ENCODE data around the gene CASS4.
"Not testable (repeated sequence)": the region's sequence is repeated elsewhere in the genome, so short reads cannot be mapped to it uniquely, and the experiment has no call there.

The CASS4 gene, protein sequence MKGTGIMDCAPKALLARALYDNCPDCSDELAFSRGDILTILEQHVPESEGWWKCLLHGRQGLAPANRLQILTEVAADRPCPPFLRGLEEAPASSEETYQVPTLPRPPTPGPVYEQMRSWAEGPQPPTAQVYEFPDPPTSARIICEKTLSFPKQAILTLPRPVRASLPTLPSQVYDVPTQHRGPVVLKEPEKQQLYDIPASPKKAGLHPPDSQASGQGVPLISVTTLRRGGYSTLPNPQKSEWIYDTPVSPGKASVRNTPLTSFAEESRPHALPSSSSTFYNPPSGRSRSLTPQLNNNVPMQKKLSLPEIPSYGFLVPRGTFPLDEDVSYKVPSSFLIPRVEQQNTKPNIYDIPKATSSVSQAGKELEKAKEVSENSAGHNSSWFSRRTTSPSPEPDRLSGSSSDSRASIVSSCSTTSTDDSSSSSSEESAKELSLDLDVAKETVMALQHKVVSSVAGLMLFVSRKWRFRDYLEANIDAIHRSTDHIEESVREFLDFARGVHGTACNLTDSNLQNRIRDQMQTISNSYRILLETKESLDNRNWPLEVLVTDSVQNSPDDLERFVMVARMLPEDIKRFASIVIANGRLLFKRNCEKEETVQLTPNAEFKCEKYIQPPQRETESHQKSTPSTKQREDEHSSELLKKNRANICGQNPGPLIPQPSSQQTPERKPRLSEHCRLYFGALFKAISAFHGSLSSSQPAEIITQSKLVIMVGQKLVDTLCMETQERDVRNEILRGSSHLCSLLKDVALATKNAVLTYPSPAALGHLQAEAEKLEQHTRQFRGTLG

DNA sequence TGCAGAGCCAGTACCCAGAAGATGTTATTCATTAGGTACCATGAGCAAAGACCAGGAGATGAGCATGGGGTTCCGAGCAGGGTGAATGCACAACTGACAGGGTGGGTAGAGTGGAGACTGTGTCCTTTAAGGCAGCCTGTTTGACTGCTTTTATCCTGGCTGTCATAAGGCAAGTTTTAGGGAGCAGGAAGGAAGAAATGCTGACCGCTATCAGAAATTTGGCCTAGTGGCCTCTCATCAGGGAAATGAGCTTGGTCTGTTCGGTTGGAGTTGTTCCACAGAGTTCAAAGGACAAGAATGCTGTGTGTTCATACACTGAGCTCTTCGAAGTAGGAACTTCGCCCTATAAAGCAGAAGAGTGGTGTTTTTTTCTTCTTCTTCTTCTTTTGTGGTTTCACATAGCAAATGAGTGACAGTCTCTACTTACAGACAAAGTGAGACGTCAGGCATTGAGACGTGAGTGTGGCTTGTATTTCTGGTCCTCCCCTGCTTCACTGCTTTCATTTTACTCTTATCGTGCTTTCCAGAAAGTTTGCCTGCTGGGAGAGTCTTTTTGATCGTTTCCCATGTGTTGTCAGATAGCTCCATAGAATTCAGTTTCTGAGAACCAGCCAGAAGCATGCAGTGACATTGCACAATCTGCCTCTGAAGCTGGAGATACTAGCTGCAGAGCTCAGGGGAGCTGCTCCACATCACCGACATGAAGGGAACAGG is at the start of gene CASS4:
Gene CASS4, plus strand, starts transcription at position 502 of the 714 bp plus-strand sequence. Its CDS starts 199 bp downstream, at position 701.
- DNase-seq, result no peak

DNA sequence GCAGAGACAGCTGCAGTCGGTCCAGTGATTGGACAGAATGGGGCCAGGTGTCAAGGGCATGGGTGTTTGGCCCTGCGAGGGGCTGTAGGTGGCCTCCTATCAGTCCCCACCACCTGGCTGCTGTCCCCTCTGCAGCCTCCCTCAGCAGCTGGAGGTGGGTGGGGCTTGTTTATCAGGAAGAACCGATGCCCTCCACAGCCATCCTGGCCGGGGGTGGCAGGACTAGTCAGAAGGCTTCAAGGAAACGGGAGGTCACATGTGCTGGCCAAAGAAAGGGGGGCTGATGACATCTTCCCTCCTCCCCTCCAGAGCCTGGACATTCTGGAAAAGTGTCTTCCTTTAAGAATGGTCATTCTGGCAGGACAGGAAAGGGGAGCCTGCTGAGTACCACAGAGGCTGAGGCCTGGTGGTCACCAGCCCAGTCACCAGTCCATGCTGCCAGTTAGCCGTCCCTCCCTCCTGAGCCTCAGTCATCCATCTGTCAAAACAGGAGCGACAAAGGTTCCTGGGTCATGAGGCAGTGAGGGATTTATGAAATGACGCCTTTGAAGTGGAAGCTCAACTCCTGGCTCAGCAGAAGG is 49.1 kb upstream of the CASS4 start:
- peak; percentile 40 for DNase-seq

DNA sequence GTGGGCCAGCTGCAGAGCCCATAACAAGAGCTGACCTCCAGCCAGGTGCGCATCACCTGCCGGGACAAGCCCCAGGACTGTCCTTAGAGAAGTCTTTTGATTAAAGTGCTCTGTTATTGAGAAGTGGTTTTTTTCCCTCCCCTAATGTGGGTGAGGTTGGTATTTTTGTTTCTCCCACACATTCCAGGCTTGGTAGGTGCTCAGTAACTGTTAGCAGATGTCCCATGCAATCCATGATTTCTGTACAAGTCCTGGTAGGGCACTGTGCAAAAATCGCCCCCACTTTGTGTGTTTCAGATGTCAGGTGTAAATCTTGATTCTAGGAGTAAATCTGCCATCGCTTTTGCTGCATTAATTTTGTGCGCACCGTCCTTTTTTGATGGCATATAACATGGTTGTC is 48.6 kb upstream of the CASS4 start:
- DNase-seq, result no peak

DNA sequence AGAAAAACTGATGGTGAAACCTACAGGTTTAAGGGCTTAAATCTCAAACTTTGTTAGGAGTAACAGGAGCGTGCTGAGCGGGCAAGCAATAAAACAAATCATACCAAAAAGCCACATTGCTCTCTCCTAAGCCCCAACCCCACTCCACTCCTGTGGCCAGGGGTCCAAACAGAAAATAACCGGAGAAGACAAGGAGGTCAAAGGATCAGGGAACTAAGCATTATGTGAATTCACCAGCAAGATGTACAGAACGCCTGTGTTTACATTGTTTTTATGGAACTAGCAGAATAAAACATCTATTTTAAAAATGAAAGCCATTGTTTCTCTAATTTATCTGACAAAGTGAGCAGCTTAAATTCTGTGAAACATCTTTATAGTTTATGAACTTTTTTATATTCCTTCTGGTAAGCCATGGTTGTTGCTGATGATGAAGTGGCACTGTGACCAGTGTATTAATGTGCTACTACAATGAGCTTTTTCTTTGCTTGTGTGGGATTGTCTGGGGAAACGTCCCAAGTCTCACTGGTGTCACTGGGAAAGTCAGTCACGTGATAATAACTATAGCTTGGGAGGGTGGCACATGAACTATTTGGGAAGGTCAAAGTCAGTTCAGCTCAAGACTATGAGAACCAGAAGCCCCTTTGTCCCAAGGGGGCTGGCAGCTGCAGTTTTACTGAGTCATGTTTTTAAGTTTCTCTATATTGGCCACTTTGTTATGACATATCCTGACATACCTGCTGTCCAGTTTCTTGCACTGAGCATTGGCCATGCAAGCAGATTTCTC is 43.5 kb upstream of the CASS4 start:
- no peak for DNase-seq

DNA sequence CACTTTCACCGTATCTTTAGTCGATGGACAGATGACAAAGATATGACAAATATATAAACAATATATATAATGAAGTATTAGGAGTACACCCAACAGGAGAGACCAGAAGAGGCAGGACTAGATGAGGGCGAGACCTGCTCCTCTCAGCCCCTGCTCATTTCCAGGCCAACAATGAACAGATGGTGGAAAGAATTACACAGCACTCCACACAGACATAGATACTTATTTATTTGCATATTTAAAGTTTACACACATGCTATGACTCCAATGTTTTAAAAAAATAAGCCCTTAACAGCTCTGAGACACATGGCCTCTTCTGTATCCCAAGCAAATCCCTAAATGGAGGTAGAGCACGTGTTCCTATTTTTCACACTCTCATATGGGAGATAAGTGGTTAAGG is 42.9 kb upstream of the CASS4 start:
- peak; percentile 87 for DNase-seq

DNA sequence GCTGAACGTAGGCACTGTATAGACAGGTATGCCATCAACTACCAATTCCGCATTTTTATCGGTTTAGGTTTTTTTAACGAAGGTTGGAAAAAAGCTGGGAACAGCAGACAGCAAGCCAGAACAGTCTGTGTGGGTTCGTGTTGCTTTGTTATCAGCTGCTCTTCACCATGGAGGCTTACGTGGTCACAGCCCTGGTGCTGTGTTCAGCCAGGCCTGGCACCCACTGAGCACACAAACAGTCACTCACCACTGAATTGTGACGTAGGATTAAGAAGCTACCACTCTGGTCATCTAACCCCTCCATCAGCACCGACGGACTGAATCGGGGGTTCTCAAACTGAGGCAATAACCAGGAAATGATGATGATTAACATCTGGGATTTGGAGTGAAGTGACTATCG is 40.1 kb upstream of the CASS4 start:
- DNase-seq, result no peak

DNA sequence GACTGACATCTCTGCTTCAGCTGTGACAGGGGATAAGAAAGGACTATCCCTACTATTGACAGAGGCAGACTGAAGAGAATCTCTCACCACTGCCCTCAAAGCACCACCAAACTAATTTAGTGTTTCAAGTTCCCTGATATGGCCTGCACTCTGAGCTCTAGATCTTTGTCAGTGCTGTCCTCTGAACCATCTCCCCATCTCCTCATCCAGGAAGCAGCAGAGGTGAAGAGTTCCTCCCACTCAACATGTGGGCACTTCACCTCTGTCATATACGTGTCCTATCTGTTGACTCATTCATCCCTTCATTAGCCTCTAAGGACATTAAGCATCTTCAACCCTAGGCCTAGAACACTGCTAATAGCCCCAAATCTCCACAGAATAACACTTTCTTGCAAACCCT is 39.2 kb upstream of the CASS4 start:
- no peak for DNase-seq

DNA sequence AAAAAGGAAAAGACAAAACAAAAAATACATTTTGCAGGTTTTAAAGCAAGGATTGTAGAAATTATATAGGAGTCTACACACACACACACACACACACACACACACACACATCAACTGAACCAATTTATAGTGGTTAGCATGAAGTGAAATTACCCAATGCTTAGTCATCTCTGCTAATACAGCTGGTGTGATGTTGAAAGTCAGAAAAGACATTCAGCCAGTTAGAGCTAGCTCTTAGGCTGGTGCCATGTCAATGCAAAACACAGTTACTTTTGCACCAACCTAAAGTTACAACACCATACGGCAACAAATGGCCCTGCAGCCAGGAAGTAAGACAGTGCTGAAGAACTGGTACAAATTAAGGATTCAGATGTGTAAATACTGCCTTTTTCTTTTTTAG is 38.1 kb upstream of the CASS4 start:
- no peak for DNase-seq

DNA sequence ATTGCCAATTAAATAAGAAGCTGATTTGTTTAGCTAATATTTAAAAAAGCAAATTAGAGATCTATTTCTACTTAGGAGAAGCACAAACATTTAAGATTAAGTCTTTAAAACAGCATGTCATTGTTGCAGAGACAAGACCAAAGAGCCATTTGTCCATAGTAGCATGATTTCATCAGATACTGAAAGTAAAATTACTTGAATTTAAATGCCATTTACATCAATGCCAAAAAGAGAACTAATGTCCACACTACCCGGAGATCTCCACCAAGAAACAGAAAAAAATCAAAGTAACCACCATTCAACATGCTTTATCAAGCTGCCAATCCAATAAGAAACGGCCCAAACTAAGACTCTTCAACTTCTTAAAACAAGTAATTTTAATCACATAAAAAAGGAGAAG is 35.7 kb upstream of the CASS4 start:
- DNase-seq, result no peak

DNA sequence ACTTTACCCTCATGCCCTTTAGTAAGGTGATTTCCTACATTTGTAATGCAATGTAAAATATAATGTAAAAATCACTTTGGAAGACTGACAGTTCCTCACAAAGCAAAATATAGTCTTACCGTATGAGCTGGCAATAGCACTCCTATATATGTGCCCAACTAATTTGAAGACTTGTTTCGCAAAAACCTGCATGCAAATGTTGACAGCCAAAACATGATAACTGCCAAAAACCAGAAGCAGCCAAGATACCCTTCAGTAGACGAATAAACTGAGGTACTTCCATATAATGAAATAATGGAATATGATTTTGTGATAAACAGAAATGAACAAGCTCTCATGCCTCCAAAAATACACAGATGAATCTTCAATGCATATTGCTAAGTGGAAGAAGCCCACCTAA is 33.7 kb upstream of the CASS4 start:
- DNase-seq, result no peak

DNA sequence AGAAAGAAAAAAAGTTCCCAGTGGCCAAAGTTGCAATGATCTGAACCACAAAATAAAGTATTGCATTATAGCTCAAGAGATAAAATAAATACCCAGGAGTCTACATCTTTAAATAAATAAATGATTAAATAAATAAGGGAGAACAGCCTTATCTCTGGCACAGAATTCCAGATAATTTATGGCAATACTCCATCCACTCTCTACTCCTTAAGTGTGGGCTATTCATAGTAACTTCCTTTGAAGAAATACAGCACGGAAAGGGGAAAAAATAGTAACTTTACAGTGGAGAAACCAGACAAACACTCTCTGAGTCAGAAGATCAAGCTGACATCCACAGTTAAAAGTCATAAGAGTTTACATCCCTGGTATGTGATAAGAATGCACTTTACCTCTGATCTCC is 31.7 kb upstream of the CASS4 start:
- DNase-seq, result no peak

DNA sequence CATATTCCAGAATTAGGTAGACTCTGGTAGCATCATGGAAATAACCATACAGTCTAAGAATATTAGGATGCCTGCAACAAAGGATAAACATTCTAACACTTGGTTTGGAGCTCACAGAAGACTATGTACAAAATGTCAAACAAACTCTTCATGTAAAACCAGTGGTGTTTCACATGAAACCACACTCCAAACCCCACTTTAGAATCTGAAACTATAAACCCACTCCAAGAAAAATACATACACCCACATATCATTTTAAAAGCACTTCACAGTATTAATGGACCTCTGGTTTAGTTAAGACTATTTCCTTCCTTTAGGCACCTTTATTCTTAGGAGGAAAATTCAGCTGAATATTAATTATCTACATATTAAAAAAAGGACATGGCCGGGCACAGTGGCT is 30.6 kb upstream of the CASS4 start:
- DNase-seq, result no peak

DNA sequence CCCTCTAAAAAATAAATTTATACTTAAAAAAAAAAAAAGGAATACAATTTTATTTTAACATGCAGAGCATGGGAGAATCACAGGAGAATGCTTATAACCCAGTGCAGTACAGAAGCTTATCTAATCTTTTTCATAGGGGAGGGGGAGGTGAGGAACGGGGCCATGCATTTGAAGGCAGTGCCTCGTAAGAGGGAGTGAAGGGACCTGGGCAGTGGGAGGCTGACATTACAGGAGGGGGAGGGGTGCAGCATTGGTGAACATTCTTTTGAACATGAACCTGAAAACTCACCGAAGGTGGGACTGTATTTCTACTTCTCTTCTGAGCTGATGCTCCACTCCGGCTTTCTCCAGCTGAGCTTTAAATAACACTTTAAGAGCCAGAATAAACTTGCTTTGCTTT is 29.4 kb upstream of the CASS4 start:
- DNase-seq, result no peak

DNA sequence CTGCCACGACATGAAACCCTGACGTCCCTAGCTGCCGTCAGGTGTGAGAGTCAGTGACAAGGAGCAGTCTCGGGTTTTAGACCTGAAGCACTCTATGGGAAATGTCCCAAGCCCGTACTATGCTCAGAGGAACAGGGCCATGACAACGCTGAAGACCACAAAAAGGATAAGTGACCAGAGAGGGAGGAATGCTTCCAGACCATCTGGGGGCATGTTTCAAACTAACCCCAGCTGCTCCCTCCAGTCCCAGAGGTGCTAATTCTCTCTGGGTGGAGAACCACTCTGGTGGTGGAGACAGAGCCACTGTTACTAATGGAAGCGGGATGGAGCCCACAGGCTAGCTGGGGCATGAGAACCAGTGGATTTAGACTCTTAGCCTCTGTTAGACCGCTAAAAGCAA is 28.7 kb upstream of the CASS4 start:
- DNase-seq, result no peak

DNA sequence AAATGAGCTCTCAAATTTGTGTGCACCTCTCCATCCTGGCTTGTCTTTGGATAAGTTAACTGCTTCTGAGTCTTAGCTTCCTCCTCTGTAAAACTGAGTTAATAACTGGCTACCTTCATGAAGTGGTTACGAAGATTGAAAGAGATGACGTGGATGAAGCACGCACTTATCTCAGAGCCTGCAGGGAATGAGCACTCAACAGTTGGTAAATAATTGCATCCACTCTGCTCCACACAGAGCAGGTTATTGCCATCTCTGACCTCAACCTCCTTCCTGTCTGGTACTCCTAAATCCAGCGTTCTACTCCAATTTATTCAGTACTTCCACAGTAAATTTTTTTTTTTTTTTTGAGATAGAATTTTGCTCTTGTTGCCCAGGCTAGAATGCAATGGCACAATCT is 26.9 kb upstream of the CASS4 start:
- no peak for DNase-seq

DNA sequence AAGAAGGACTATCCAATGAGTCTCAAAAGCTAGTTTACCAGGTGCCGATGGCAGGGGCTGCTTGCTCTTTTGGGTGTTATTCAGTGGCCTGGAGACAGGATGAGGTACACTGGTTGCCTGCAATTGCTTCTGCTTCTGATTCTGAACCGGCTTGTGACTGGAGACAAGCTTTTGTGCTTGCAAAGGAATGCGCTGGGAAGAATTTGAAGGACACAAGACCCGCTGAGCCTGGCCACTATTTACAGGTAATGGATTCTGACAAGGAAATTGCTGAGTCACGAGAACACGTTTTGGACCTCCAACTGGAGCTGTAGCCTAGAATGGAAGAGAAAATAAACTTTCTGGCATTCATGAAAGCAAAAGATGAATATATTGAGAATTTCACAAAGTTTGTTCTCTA is 25.8 kb upstream of the CASS4 start:
- DNase-seq, result no peak

DNA sequence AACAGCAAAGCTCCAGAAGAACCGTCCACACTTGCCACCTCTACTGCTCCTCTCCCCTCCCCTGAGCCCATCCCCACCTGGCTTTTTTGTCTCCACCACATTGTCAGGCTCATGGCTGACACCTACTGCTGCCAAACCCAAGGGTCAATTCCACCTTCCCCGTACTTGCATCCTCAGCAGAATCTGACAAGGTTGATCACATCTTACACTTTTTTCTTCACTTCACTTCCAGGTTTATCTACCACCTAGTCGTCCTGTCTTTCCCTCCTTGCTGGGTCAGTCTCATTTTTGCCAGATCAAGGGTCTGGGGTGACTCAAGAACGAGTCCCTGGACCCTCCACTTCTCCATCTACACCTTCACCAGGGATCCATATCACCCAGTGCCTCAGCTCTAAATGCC is 23.2 kb upstream of the CASS4 start:
- DNase-seq, result no peak

DNA sequence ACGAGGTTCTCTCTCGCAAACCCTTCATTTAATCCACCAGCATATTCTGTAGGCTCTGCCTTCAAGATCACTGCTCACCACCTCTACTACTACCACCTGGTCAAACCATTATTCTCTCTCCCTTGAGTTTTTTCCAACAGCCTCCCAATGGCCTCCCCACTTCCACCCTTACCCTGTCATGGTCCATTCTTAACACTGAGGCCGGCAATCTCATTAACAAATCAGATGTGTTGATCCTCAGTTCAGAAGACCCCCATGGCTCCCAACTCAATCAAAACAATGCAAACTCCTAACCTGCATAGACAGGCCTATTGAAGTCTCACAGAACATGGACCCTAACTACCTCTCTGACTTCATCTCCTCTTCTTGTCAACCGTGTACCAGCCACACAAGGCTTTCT is 22.3 kb upstream of the CASS4 start:
- no peak for DNase-seq

DNA sequence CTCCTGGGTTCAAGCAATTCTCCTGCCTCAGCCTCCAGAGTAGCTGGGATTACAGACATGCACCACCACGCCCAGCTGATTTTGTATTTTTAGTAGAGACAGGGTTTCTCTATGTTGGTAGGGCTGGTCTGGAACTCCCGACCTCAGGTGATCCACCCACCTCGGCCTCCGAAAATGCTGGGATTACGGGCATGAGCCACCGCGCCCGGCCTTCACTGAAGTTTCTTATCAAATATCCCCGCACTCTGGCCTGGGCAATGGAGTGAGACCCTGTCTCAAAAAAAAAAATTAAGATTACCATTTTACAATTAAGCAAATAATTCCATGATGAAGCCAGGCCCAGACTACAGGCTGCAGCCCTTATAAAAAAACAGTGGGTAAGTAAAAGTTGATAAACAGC is 21.7 kb upstream of the CASS4 start:
- not testable (repeated sequence) for DNase-seq

DNA sequence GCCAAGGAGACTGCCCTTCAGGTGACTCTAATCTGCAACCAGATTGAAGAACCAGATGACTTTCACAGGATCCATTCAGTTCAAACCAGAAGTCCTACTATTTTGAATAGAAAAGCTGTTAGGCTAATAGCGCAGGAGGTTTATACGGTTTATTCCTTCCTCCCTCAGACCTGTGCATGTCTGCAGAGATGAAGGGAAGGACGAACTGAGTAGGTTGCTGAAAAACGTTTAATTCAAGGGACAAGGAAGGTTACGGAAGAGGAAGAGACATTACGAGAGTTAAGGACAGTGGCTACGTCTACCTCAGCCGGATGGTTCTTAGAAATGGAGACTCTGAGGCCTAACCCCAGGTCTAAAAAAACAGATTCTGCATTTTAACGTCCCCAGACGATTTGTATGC is 21.0 kb upstream of the CASS4 start:
- no peak for DNase-seq

DNA sequence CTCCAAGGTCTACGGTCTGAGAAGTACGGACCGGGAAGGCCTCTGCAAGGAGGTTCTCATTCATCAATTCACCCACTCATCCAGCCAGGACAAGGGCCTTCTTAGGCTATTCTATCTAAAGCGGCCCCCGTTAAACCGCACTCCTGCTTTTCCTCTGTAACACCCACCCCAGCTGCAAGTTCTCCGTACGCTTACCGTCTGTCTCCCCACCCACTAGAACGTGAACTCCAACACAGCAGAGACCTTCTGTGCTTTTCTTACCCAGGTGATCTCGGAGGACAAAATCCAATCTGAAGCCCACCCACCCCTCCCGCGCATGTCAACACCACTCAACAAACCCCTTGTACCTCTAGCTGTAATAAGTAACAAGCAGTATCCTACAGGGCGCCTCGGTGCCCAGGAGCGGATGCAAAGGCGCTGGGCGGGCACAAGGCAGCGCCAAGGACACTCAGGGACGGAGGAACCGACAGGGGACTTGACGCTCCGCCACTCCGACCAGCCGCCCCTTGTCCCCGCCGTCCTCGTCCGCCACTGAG is 20.4 kb upstream of the CASS4 start:
- DNase-seq, result no peak

DNA sequence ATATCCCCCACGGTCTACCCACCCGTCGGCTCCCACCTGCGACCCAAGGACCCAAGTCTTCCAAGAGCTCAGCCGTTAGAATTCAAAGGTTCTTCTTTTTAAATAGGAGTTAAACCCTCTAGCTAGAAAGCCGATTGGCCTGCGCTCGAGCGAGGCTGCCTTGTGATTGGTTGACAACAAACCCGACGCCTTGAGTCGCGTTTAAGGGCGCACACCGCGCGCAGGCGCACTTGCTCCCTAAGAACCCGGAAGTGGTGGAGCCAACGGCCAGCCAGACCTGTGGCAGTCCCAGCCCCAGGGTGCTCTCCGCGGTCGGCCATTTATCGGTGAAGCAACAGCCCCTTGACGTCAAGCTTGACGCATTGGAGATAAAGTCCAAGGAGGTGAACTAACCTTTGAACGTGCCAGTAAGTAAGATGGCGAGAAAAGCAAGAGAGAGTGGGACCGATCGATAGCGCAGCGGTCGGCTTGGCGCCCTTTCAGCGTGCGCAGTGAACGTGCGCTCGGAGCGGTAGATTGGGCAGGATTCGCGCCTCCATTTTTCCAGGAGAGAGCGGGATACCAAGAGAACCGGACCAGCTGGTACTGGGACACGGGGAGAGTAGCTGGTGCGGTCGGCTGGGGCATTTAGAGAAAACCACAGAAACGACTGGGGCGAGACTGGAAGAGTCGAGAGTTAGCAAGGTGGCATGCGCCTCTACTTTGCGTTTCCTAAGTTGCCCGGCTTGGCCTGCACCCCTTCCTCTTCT is 19.8 kb upstream of the CASS4 start, which contains the start of the genes AURKA and CSTF1:
Gene AURKA, minus strand, starts transcription at position 84 of the 749 bp plus-strand sequence. CDS start 4,018 bp downstream, outside the sequence.
Gene CSTF1, plus strand, starts transcription at position 514 of the 749 bp plus-strand sequence. CDS start 2,908 bp downstream, outside the sequence.
- peak; percentile 95 for DNase-seq
